IPS-15b (cell line): ENCODE measurements around the gene P2RX7.

Source experiments
- H3K27me3 ChIP-seq: one replicate; pipeline ENCODE4 v1.6.1; 2013; ENCODE audit warnings: low read length; ENCODE audit not compliant: control insufficient read depth, insufficient read depth
- H3K36me3 ChIP-seq: one replicate; pipeline ENCODE4 v1.6.1; 2013; ENCODE audit warnings: low read length; ENCODE audit not compliant: control insufficient read depth, insufficient read depth
- H3K4me1 ChIP-seq: one replicate; pipeline ENCODE4 v1.6.1; 2013; ENCODE audit warnings: mild to moderate bottlenecking, low read length; ENCODE audit not compliant: control insufficient read depth, insufficient read depth
- H3K4me3 ChIP-seq: one replicate; pipeline ENCODE4 v1.5.1; 2013; ENCODE audit warnings: low read depth, low read length
- H3K9ac ChIP-seq: one replicate; pipeline ENCODE4 v1.6.1; 2013; ENCODE audit warnings: low read depth, mild to moderate bottlenecking, low read length
- H3K9me3 ChIP-seq: one replicate; pipeline ENCODE4 v1.6.1; 2013; ENCODE audit warnings: mild to moderate bottlenecking, low read length; ENCODE audit not compliant: control insufficient read depth, insufficient read depth

Gene P2RX7

GRCh38 chr12:121132601-121133481 is at the start of gene P2RX7:
Gene P2RX7, plus strand, starts transcription at chr12:121132876. Its CDS starts 95 bp downstream, at chr12:121132971.
- Histone ChIP-seq H3K9ac (no peak within 1 kb of the TSS), H3K4me3 (peak within 1 kb of the TSS; percentile 66), H3K4me1 (no peaks in the 10 kb centered on the region), H3K27me3 (no peaks in the 10 kb centered on the region), H3K36me3 (no peaks in the 10 kb centered on the region), H3K9me3 (no peaks in the 10 kb centered on the region)

GRCh38 chr12:121084229-121084628 is 48.4 kb upstream of the P2RX7 start:
- no peak overlapping the region for H3K9ac ChIP-seq
- no peaks in the 10 kb centered on the region for H3K36me3 ChIP-seq
- H3K9me3 ChIP-seq, result no peaks in the 10 kb centered on the region
- H3K4me3 ChIP-seq, result no peak overlapping the region
- H3K4me1 ChIP-seq, result no peaks in the 10 kb centered on the region
- H3K27me3 ChIP-seq, result no peaks in the 10 kb centered on the region

- no peak overlapping the region for H3K9ac ChIP-seq
- no peaks in the 10 kb centered on the region for H3K27me3 ChIP-seq
- H3K4me3 ChIP-seq, result no peak overlapping the region
- H3K36me3 ChIP-seq, result no peaks in the 10 kb centered on the region
- H3K9me3 ChIP-seq, result no peaks in the 10 kb centered on the region
- H3K4me1 ChIP-seq, result no peaks in the 10 kb centered on the region
These were observed 47.6 kb upstream of the P2RX7 start for GRCh38 chr12:121085069-121085468.

GRCh38 chr12:121085506-121086353 is 46.9 kb upstream of the P2RX7 start:
- no peaks in the 10 kb centered on the region for H3K27me3 ChIP-seq
- no peaks in the 10 kb centered on the region for H3K9me3 ChIP-seq
- H3K9ac ChIP-seq, result no peak overlapping the region
- H3K4me3 ChIP-seq, result no peak overlapping the region
- no peaks in the 10 kb centered on the region for H3K4me1 ChIP-seq
- H3K36me3 ChIP-seq, result no peaks in the 10 kb centered on the region

- Histone ChIP-seq H3K9ac (no peak overlapping the region), H3K27me3 (no peaks in the 10 kb centered on the region)
These were observed 45.8 kb upstream of the P2RX7 start for GRCh38 chr12:121086781-121087295.

GRCh38 chr12:121087467-121088194 is 45.0 kb upstream of the P2RX7 start:
- H3K4me1 ChIP-seq, result no peaks in the 10 kb centered on the region
- H3K9me3 ChIP-seq, result no peaks in the 10 kb centered on the region
- no peak overlapping the region for H3K9ac ChIP-seq
- no peaks in the 10 kb centered on the region for H3K36me3 ChIP-seq
- H3K27me3 ChIP-seq, result peaks cover 2% of the 10 kb centered on the region
- H3K4me3 ChIP-seq, result no peak overlapping the region

More at GRCh38 chr12:121086781-121087295, 45.8 kb upstream of the P2RX7 start:
- no peaks in the 10 kb centered on the region for H3K4me1 ChIP-seq
- no peak overlapping the region for H3K4me3 ChIP-seq
- no peaks in the 10 kb centered on the region for H3K36me3 ChIP-seq
- no peaks in the 10 kb centered on the region for H3K9me3 ChIP-seq

- H3K27me3 ChIP-seq, result peaks cover 2% of the 10 kb centered on the region
- H3K4me3 ChIP-seq, result no peak overlapping the region
- H3K9me3 ChIP-seq, result no peaks in the 10 kb centered on the region
- H3K4me1 ChIP-seq, result no peaks in the 10 kb centered on the region
- no peaks in the 10 kb centered on the region for H3K36me3 ChIP-seq
- no peak overlapping the region for H3K9ac ChIP-seq
These were observed 44.5 kb upstream of the P2RX7 start for GRCh38 chr12:121088195-121088585.

GRCh38 chr12:121089031-121089812 is 43.5 kb upstream of the P2RX7 start:
- no peaks in the 10 kb centered on the region for H3K9me3 ChIP-seq
- H3K9ac ChIP-seq, result no peak overlapping the region
- H3K4me1 ChIP-seq, result no peaks in the 10 kb centered on the region
- H3K4me3 ChIP-seq, result no peak overlapping the region
- peaks cover 6% of the 10 kb centered on the region for H3K27me3 ChIP-seq
- no peaks in the 10 kb centered on the region for H3K36me3 ChIP-seq

- Histone ChIP-seq H3K9ac (no peak overlapping the region), H3K27me3 (peaks cover 11% of the 10 kb centered on the region), H3K9me3 (no peaks in the 10 kb centered on the region), H3K4me3 (no peak overlapping the region), H3K4me1 (no peaks in the 10 kb centered on the region), H3K36me3 (no peaks in the 10 kb centered on the region)
These were observed 42.8 kb upstream of the P2RX7 start for GRCh38 chr12:121089813-121090430.

- no peak overlapping the region for H3K9ac ChIP-seq
- no peaks in the 10 kb centered on the region for H3K36me3 ChIP-seq
- peaks cover 2% of the 10 kb centered on the region for H3K4me1 ChIP-seq
- H3K4me3 ChIP-seq, result no peak overlapping the region
- H3K27me3 ChIP-seq, result peaks cover 20% of the 10 kb centered on the region
- H3K9me3 ChIP-seq, result no peaks in the 10 kb centered on the region
These were observed 41.8 kb upstream of the P2RX7 start for GRCh38 chr12:121090586-121091514.
